Tibial artery (tissue), 4 donors: ENCODE results near the gene TMC8.
A peak's percentile ranks its signal among the peaks of the same experiment; 100 is the strongest.
"Not testable (repeated sequence)": the region's sequence is repeated elsewhere in the genome, so short reads cannot be mapped to it uniquely, and the experiment has no call there.

Experiments
- DNase-seq, 2 donors: peaks; one replicate each; pipeline ENCODE4 v3.0.0-alpha.2; 2019
- H3K27ac ChIP-seq, 2 donors: fragments of 200-600 bp; sonication (generic) in 1 of 2; 1 replicate in 1 of 2; 2 replicates in 1 of 2; pipeline ENCODE4 v1.5.1; 2018 to 2019; ENCODE audit warnings: mild to moderate bottlenecking in 1 of 2
- H3K27me3 ChIP-seq, 2 donors: fragments of 200-600 bp; sonication (generic) in 1 of 2; one replicate each; pipeline versions ENCODE4 v1.5.1 to v1.6.0; 2016 to 2019
- H3K36me3 ChIP-seq, 3 donors: fragments of 200-600 bp; sonication (generic) in 2 of 3; one replicate each; pipeline ENCODE4 v1.5.1; 2016 to 2019; ENCODE audit warnings: mild to moderate bottlenecking in 2 of 3
- H3K4me1 ChIP-seq, 4 donors: fragments of 200-600 bp; sonication (generic) in 2 of 4; 1 replicate in 3 of 4; 2 replicates in 1 of 4; pipeline ENCODE4 v1.5.1; 2016 to 2019
- H3K4me3 ChIP-seq, 2 donors: fragments of 200-600 bp; sonication (generic) in 1 of 2; 1 replicate in 1 of 2; 2 replicates in 1 of 2; pipeline ENCODE4 v1.5.1; 2018 to 2019; ENCODE audit warnings: mild to moderate bottlenecking in 2 of 2
- H3K9me3 ChIP-seq, 3 donors: fragments of 200-600 bp; sonication (generic) in 1 of 3; one replicate each; pipeline ENCODE4 v1.5.1; 2016 to 2019
- intact Hi-C: fragments of 100-400 bp; cut with DNase I; formaldehyde crosslinking; loops from one replicate; pipeline ENCODE4 v1.15.0; 2023; ENCODE audit warnings: low total_unique reads
- TF ChIP-seq, protein P1 (sequence below), 2 experiments: fragments of 200-600 bp in 1 of 2; fragments of 450-650 bp in 1 of 2; IDR thresholded peaks; one replicate each; pipeline ENCODE4 v1.5.1; 2017 to 2019; ENCODE audit warnings: antibody characterized with exemption in 2 of 2, mild to moderate bottlenecking in 1 of 2, moderate library complexity in 1 of 2

The TMC8 gene

DNA sequence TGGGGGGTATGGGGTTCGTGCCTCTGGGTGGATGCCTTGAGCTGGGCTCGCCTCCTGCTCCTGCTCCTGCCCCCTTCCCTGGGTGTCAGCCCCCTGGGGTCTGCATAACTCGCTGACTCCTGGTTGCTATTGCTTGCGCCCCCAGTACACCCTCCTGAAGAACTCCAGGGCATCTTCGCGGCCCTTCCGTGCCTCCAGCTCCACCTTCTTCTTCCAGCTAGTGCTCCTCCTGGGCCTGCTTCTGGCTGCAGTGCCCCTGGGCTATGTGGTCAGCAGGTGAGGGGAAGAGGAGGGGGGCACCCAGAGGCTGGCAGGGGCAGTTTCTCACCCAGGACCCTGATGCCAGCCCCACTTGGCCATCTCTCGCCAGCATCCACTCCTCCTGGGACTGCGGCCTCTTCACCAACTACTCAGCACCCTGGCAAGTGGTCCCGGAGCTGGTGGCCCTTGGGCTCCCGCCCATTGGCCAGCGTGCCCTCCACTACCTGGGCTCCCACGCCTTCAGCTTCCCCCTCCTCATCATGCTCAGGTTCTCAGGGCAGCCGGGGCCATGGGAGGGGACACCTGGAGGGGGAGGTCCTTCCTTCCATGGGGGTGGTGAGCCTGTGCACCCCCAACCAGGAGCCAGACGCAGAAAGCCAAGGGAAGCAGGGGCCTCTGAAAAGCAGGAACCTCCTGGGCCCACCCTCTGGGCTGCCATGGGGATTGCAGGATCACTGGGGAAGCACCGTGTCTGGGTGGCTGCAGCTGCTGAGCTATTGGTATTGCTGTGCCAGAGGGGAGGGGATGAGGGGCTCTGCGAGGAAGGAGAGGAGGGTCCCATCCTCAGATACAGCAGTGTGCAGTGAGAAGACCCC lies 7.9 kb downstream of the TMC8 start:
- Histone ChIP-seq H3K4me3 (no peak overlapping the region), H3K36me3 (no peaks in the 10 kb centered on the region), H3K9me3 (no peaks in the 10 kb centered on the region), H3K27ac (no peak overlapping the region), H3K4me1 (peaks cover 0 to 12% (median 9%) of the 10 kb centered on the region in 4 donors), H3K27me3 (peaks cover 0 to 30% of the 10 kb centered on the region in 2 donors)
- intact Hi-C loops: no loop called here
- DNase-seq: no peak
- TF ChIP-seq, protein P1, sequence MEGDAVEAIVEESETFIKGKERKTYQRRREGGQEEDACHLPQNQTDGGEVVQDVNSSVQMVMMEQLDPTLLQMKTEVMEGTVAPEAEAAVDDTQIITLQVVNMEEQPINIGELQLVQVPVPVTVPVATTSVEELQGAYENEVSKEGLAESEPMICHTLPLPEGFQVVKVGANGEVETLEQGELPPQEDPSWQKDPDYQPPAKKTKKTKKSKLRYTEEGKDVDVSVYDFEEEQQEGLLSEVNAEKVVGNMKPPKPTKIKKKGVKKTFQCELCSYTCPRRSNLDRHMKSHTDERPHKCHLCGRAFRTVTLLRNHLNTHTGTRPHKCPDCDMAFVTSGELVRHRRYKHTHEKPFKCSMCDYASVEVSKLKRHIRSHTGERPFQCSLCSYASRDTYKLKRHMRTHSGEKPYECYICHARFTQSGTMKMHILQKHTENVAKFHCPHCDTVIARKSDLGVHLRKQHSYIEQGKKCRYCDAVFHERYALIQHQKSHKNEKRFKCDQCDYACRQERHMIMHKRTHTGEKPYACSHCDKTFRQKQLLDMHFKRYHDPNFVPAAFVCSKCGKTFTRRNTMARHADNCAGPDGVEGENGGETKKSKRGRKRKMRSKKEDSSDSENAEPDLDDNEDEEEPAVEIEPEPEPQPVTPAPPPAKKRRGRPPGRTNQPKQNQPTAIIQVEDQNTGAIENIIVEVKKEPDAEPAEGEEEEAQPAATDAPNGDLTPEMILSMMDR (IDR thresholded peaks at IDR 0.05): no peak

GRCh38 chr17:78139861-78140168 lies 9.2 kb downstream of the TMC8 start:
- H3K4me3 ChIP-seq, H3K27ac ChIP-seq, DNase-seq, intact Hi-C loops, H3K9me3 ChIP-seq, H3K36me3 ChIP-seq: not testable (repeated sequence)
- Histone ChIP-seq H3K27me3 (peaks cover 0 to 21% of the 10 kb centered on the region in 2 donors), H3K4me1 (peaks cover 0 to 26% (median 20%) of the 10 kb centered on the region in 4 donors)

- H3K27ac ChIP-seq: no peak overlapping the region
- DNase-seq: peak; percentile 81 to 90
- intact Hi-C loops: no loop called here
- TF ChIP-seq, protein P1 (IDR thresholded peaks at IDR 0.05): no peak
- H3K4me1 ChIP-seq: peaks cover 0 to 32% (median 26%) of the 10 kb centered on the region in 4 donors
- H3K9me3 ChIP-seq: no peaks in the 10 kb centered on the region
- H3K36me3 ChIP-seq: no peaks in the 10 kb centered on the region
- H3K4me3 ChIP-seq: peak overlapping the region in 1 of 2 donors; percentile 7
- H3K27me3 ChIP-seq: peaks cover 0 to 21% of the 10 kb centered on the region in 2 donors
Measured at GRCh38 chr17:78140169-78141051, 9.8 kb downstream of the TMC8 start.

DNA sequence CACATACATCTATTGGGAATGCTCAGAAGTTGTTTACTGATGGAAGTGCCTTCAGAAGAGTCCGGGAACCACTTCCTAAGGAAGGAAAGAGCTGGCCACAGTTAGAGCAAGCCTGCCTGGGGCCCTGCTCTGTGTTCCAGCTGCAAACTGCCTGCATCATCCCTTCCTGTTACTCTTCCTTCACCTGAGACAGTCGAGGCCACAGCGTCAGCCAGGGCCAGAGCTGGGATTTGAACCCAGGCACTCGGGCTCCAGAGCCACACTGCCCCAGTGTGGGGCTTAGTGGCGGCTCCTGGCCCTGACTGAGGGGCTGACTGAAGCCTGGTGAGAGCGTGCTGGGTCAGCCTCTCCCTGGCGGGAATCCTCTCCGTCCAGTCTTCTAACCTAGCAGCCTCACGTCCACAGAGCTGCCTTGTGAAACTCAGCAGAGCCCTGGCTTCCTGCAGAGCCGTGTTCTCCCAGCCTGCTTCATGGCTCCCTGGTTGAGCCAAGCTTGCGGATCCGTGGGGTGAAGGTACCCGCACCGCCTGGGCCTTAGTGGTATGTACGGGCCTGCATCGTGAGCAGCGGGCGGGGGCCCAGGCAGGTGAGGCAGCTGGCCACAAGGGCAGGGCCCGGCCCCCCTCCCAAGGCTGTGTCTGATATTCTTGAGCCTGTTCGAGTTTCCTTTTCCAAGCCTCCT lies 11.0 kb downstream of the TMC8 start:
- H3K27me3 ChIP-seq: peaks cover 0 to 21% of the 10 kb centered on the region in 2 donors
- intact Hi-C loops: no loop called here
- no peak overlapping the region for H3K4me3 ChIP-seq
- DNase-seq: no peak
- TF ChIP-seq, protein P1 (IDR thresholded peaks at IDR 0.05): no peak
- no peaks in the 10 kb centered on the region for H3K36me3 ChIP-seq
- no peak overlapping the region for H3K27ac ChIP-seq
- peaks cover 0 to 34% (median 28%) of the 10 kb centered on the region in 4 donors for H3K4me1 ChIP-seq
- no peaks in the 10 kb centered on the region for H3K9me3 ChIP-seq

GRCh38 chr17:78142119-78142861 lies 11.7 kb downstream of the TMC8 start:
- Histone ChIP-seq H3K27me3 (peaks cover 0 to 21% of the 10 kb centered on the region in 2 donors), H3K4me3 (no peak overlapping the region), H3K27ac (no peak overlapping the region), H3K4me1 (peaks cover 0 to 34% (median 28%) of the 10 kb centered on the region in 4 donors), H3K36me3 (no peaks in the 10 kb centered on the region), H3K9me3 (no peaks in the 10 kb centered on the region)
- intact Hi-C loops: no loop called here
- no peak for DNase-seq
- TF ChIP-seq, protein P1 (IDR thresholded peaks at IDR 0.05): no peak
